ENCODE measurements around the gene C1orf159.

Gene C1orf159

DNA sequence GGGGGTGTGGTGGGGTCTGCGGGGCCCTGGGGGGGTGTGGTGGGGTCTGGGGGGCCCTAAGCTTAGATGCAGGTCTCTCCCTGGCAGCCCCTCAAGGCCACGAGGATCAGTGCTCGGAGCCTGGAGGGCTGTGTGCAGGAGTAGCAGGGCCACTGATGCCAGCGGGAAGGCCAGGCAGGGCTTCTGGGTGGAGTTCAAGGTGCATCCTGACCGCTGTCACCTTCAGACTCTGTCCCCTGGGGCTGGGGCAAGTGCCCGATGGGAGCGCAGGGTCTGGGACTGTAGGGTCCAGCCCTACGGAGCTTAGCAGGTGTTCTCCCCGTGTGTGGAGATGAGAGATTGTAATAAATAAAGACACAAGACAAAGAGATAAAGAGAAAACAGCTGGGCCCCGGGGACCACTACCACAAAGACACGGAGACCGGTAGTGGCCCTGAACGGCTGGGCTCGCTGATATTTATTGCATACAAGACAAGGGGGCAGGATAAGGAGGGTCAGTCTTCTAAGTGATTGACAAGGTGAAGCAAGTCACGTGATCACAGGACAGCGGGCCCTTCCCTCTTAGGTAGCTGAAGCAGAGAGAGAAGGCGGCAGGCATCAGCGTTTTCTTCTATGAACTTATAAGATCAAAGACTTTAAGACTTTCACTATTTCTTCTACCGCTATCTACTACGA, 50.5 kb downstream of the C1orf159 start:
- Histone ChIP-seq H4K20me1 (ENCODE audit: insufficient read depth, low read length) (no peaks in the 10 kb centered on the region), H2AFZ (ENCODE audit: low read length) (no peak overlapping the region), H3F3A (ENCODE audit: insufficient read depth, low read length) (no peaks in the 10 kb centered on the region), H3K9me3 (replicated peaks; ENCODE audit: insufficient read depth, low read length) (no peaks in the 10 kb centered on the region), H3K4me3 (ENCODE audit: low read length) (no peak overlapping the region), H3K27ac (ENCODE audit: low read length) (no peak overlapping the region), H3K79me2 (ENCODE audit: low read length) (no peaks in the 10 kb centered on the region), H3K4me2 (ENCODE audit: low read depth, low read length) (no peak overlapping the region), H3K9me2 (replicated peaks; ENCODE audit: insufficient read depth, low read length) (no peaks in the 10 kb centered on the region), H3K27me3 (replicated peaks; ENCODE audit: insufficient read depth, low read length) (peaks cover 74% of the 10 kb centered on the region), H3K9ac (ENCODE audit: low read length) (no peak overlapping the region), H3K36me3 (replicated peaks; ENCODE audit: insufficient read depth, low read length) (no peaks in the 10 kb centered on the region), H3K4me1 (ENCODE audit: low read length) (peaks cover 4% of the 10 kb centered on the region; the same call in 1 of the 2 replicates)
- TF ChIP-seq EZH2 (optimal IDR thresholded peaks at IDR 0.05; ENCODE audit: low read depth, low read length), result no peak
- no peak for TF ChIP-seq EZH2phosphoT487 (IDR thresholded peaks at IDR 0.05; ENCODE audit: low read length)
- TF ChIP-seq, protein P1, sequence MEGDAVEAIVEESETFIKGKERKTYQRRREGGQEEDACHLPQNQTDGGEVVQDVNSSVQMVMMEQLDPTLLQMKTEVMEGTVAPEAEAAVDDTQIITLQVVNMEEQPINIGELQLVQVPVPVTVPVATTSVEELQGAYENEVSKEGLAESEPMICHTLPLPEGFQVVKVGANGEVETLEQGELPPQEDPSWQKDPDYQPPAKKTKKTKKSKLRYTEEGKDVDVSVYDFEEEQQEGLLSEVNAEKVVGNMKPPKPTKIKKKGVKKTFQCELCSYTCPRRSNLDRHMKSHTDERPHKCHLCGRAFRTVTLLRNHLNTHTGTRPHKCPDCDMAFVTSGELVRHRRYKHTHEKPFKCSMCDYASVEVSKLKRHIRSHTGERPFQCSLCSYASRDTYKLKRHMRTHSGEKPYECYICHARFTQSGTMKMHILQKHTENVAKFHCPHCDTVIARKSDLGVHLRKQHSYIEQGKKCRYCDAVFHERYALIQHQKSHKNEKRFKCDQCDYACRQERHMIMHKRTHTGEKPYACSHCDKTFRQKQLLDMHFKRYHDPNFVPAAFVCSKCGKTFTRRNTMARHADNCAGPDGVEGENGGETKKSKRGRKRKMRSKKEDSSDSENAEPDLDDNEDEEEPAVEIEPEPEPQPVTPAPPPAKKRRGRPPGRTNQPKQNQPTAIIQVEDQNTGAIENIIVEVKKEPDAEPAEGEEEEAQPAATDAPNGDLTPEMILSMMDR (IDR thresholded peaks at IDR 0.05; ENCODE audit: low read length), result no peak
- DNase-seq, result no peak

DNA sequence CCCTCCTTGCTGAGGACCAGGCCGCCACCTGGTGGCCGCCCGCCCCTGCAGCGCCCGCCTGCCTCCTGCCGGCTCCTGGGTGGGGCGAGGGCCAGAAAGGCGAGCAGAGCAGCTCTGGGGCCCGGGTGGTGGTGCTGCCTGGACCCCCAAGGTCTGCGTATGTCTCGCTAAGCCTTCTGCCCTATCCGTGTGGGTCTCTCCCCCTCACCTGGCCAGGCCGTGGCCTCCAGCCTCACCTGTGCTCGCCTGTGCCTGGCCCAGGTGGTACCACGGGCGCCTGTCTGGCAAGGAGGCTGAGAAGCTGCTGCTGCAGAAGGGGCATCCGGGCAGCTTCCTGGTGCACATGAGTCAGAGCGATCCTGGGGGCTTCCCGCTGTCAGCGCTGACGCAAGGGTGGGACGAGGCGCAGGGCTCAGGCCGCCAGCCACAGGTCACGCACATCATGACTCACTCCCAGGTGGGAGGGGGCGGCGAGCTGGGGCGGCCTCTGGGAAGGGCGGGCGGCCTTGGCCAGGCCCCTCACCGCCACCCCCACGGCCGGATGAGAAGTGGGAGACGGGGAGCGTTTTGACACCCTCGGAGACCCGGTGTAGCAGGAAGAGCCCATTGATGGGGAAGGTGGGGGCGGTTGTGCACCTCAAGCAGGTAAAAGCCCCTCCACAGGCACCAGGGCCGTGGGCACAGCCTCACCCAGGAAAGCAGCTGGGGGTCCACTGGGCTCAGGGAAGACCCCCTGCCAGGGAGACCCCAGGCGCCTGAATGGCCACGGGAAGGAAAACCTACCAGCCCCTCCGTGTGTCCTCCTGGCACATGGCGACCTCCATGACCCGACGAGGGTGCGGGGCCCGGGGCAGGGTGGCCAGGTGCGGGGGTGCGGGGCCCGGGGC, 51.7 kb downstream of the C1orf159 start:
- Histone ChIP-seq H3K79me2 (ENCODE audit: low read length) (no peaks in the 10 kb centered on the region), H3K4me2 (ENCODE audit: low read depth, low read length) (peak overlapping the region; percentile 59; the same call in 1 of the 2 replicates), H3F3A (ENCODE audit: insufficient read depth, low read length) (no peaks in the 10 kb centered on the region), H2AFZ (ENCODE audit: low read length) (peak overlapping the region; percentile 54; the same call in 1 of the 2 replicates), H3K4me1 (ENCODE audit: low read length) (peaks cover 4% of the 10 kb centered on the region; the same call in 1 of the 2 replicates), H4K20me1 (ENCODE audit: insufficient read depth, low read length) (no peaks in the 10 kb centered on the region), H3K4me3 (ENCODE audit: low read length) (no peak overlapping the region), H3K27me3 (replicated peaks; ENCODE audit: insufficient read depth, low read length) (peaks cover 70% of the 10 kb centered on the region), H3K9ac (ENCODE audit: low read length) (no peak overlapping the region), H3K27ac (ENCODE audit: low read length) (no peak overlapping the region), H3K9me3 (replicated peaks; ENCODE audit: insufficient read depth, low read length) (no peaks in the 10 kb centered on the region), H3K36me3 (replicated peaks; ENCODE audit: insufficient read depth, low read length) (no peaks in the 10 kb centered on the region), H3K9me2 (replicated peaks; ENCODE audit: insufficient read depth, low read length) (no peaks in the 10 kb centered on the region)
- no peak for TF ChIP-seq EZH2 (optimal IDR thresholded peaks at IDR 0.05; ENCODE audit: low read depth, low read length)
- TF ChIP-seq, protein P1 (IDR thresholded peaks at IDR 0.05; ENCODE audit: low read length), result peak; percentile 93
- DNase-seq, result peak; percentile 34

DNA sequence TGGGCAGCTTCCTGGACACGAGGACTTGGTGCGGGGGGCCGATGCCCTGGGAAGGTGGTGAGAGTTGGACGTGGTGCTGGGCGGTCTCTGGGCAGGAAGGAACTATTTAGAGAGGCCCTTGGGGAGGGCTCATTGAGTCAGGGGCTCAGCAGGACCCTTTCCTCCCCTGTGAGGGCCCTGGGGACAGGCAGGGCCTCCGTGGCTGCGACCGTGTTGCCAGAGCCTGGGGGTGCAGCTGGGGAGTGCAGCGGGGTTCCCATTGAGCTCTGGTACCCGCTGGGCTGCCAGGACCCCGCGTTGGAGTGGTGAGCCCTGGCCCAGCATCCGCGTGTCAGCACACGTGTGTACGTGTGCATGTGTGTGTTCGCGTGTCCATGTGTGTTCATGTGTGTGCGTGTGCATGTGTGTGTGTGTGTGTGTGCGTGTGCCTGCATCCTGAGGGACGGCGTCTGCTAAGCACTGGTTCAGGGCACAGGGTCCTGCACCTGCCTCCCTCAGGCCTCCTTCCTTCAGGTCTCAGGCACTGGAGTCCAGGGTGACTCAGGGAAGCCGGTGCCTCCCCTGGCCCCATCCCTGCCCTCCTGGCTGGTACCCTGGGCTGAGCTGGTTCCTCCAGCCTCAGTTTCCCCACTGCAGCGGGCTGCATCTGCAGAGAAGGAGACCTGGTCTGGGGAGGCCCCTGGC, 52.5 kb downstream of the C1orf159 start:
- Histone ChIP-seq H3K4me3 (ENCODE audit: low read length) (no peak overlapping the region), H3K27me3 (replicated peaks; ENCODE audit: insufficient read depth, low read length) (peaks cover 78% of the 10 kb centered on the region), H4K20me1 (ENCODE audit: insufficient read depth, low read length) (no peaks in the 10 kb centered on the region), H3K79me2 (ENCODE audit: low read length) (no peaks in the 10 kb centered on the region), H3F3A (ENCODE audit: insufficient read depth, low read length) (no peaks in the 10 kb centered on the region), H3K9ac (ENCODE audit: low read length) (no peak overlapping the region), H3K9me2 (replicated peaks; ENCODE audit: insufficient read depth, low read length) (no peaks in the 10 kb centered on the region), H3K27ac (ENCODE audit: low read length) (no peak overlapping the region), H2AFZ (ENCODE audit: low read length) (no peak overlapping the region), H3K4me2 (ENCODE audit: low read depth, low read length) (no peak overlapping the region; the same call in 1 of the 2 replicates), H3K4me1 (ENCODE audit: low read length) (peaks cover 4% of the 10 kb centered on the region; the same call in 1 of the 2 replicates), H3K9me3 (replicated peaks; ENCODE audit: insufficient read depth, low read length) (no peaks in the 10 kb centered on the region), H3K36me3 (replicated peaks; ENCODE audit: insufficient read depth, low read length) (no peaks in the 10 kb centered on the region)
- DNase-seq, result no peak
- TF ChIP-seq EZH2phosphoT487 (IDR thresholded peaks at IDR 0.05; ENCODE audit: low read length), result no peak
